WERI-Rb-1 (cell line): ENCODE data around the gene SNX24.

Experiments
- DNase-seq: peaks from one replicate; pipeline ENCODE4 v3.0.0-alpha.2; 2020
- H3K27ac ChIP-seq: fragments of 250-450 bp; sonication (Bioruptor Pico); 2 replicates; pipeline ENCODE4 v1.5.1; 2020; ENCODE audit warnings: mild to moderate bottlenecking, moderate library complexity
- H3K27me3 ChIP-seq: fragments of 250-450 bp; sonication (Bioruptor Pico); 2 replicates; pipeline ENCODE4 v1.5.1; 2021; ENCODE audit warnings: mild to moderate bottlenecking, low read depth, moderate library complexity; ENCODE audit not compliant: insufficient read depth, severe bottlenecking
- H3K36me3 ChIP-seq: fragments of 250-450 bp; sonication (Bioruptor Pico); 2 replicates; pipeline ENCODE4 v1.5.1; 2020; ENCODE audit warnings: mild to moderate bottlenecking, moderate library complexity
- H3K4me3 ChIP-seq: 2 replicates; pipeline ENCODE4 v1.5.1; 2011; ENCODE audit warnings: low read depth, mild to moderate bottlenecking, control low read depth, low read length
- H3K9me3 ChIP-seq: fragments of 250-450 bp; sonication (Bioruptor Pico); 2 replicates; pipeline ENCODE4 v1.5.1; 2021; ENCODE audit warnings: mild to moderate bottlenecking, moderate library complexity; ENCODE audit not compliant: severe bottlenecking
- TF ChIP-seq, protein P1 (sequence below): IDR thresholded peaks from 2 replicates; pipeline ENCODE4 v1.5.1; 2011; ENCODE audit warnings: low read depth, mild to moderate bottlenecking, control low read depth, inconsistent platforms, low read length

Gene SNX24

DNA sequence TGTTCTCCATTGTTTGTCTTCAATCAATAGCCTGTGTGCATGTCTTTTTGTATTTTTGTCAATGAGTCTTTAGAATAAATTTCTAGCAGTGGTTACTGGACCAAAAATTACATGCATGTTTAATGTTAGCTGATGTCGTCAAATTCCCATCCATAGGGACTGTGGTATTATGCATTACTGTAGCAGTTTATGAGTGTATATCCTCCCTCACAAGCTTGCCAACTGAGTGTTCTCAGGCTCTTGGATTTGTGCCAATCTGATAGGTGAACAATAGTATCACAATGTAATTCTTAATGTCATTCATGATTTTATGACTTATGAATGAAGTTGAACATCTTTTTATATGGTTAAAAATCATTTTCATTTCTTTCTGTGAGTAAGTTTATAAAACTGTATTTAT lies 13.0 kb downstream of the SNX24 start:
- DNase-seq: no peak
- no peaks in the 10 kb centered on the region for H3K9me3 ChIP-seq
- TF ChIP-seq, protein P1, sequence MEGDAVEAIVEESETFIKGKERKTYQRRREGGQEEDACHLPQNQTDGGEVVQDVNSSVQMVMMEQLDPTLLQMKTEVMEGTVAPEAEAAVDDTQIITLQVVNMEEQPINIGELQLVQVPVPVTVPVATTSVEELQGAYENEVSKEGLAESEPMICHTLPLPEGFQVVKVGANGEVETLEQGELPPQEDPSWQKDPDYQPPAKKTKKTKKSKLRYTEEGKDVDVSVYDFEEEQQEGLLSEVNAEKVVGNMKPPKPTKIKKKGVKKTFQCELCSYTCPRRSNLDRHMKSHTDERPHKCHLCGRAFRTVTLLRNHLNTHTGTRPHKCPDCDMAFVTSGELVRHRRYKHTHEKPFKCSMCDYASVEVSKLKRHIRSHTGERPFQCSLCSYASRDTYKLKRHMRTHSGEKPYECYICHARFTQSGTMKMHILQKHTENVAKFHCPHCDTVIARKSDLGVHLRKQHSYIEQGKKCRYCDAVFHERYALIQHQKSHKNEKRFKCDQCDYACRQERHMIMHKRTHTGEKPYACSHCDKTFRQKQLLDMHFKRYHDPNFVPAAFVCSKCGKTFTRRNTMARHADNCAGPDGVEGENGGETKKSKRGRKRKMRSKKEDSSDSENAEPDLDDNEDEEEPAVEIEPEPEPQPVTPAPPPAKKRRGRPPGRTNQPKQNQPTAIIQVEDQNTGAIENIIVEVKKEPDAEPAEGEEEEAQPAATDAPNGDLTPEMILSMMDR: no peak
- no peak overlapping the region for H3K27ac ChIP-seq
- H3K4me3 ChIP-seq: no peak overlapping the region
- no peaks in the 10 kb centered on the region for H3K27me3 ChIP-seq
- H3K36me3 ChIP-seq: no peaks in the 10 kb centered on the region

DNA sequence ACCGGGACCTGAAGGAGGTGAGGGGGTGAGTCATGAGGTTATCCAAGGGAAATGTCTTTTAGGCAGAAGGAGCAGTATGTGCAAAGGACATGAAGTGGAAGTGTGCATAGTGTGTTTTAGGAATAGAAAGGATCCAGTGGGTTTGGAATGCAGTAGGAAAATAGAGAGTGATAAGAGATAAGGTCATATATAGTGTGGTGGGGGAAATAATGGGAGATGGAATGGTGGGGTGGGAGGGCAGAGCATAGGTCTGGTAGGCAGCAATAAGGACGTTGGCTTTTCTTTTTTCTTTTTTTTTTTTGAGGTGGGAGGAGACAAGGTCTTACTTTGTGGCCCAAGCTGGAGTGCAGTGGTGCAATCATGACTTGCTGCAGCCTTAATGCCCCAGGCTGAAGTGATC lies 17.8 kb downstream of the SNX24 start:
- Histone ChIP-seq H3K36me3 (no peaks in the 10 kb centered on the region), H3K27me3 (no peaks in the 10 kb centered on the region), H3K9me3 (no peaks in the 10 kb centered on the region), H3K4me3 (no peak overlapping the region), H3K27ac (no peak overlapping the region)
- TF ChIP-seq, protein P1: no peak
- DNase-seq: no peak

DNA sequence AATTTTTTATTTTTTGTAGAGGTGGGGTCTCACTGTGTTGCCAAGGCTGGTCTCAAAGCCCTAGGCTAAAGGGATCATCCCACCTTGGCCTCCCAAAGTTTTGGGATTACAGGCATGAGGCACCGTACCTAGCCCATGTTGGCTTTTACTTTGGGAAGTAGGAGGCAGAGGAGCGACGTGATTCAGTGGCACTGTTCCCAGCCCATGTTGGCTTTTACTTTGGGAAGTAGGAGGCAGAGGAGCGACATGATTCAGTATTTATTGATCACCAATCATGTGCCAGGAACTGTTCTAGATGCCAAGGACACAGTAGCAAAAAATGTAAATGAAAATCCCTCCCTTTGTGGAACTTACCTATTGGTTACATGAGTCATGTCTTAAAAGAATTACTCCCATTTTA lies 18.3 kb downstream of the SNX24 start:
- Histone ChIP-seq H3K9me3 (no peaks in the 10 kb centered on the region), H3K36me3 (no peaks in the 10 kb centered on the region), H3K4me3 (no peak overlapping the region), H3K27ac (no peak overlapping the region), H3K27me3 (no peaks in the 10 kb centered on the region)
- no peak for DNase-seq
- TF ChIP-seq, protein P1: no peak

DNA sequence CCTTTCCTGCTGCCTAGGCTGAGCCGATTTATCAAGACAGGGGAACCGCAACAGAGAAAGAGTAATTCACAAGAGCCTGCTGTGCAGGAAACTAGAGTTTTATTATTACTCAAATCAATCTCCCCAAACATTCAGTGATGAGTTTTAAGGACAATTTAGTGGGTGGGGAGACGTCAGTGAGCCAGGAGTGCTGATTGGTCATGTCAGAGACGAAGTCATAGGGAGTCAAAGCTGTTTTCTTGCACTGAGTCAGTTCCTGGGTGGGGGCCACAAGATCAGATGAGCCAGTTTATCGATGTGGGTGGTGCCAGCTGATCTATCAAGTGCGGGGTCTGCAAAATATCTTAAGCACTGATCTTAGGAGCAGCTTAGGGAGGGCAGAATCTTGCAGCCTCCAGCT lies 19.0 kb downstream of the SNX24 start:
- H3K27me3 ChIP-seq: no peaks in the 10 kb centered on the region
- no peak overlapping the region for H3K27ac ChIP-seq
- no peak overlapping the region for H3K4me3 ChIP-seq
- DNase-seq: no peak
- no peaks in the 10 kb centered on the region for H3K36me3 ChIP-seq
- no peaks in the 10 kb centered on the region for H3K9me3 ChIP-seq
- TF ChIP-seq, protein P1: no peak

DNA sequence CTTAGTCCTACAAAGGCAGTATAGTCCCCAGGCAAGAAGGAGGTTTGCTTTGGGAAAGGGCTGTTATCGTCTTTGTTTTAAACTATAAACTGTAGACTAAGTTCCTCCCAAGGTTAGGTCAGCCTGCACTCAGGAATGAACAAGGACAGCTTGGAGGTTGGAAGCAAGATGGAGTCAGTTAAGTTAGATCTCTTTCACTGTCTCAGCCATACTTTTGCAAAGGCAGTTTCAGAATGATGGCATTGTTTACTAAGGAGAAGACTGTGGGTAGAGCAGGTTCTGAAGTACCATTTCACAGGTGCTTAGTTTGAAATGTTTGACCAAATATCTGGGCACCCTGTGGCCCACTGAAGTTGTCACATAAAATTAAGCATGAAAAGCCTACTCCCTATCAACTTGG lies 19.4 kb downstream of the SNX24 start:
- TF ChIP-seq, protein P1: no peak
- Histone ChIP-seq H3K36me3 (no peaks in the 10 kb centered on the region), H3K4me3 (no peak overlapping the region), H3K27ac (no peak overlapping the region), H3K9me3 (no peaks in the 10 kb centered on the region), H3K27me3 (no peaks in the 10 kb centered on the region)
- DNase-seq: no peak

DNA sequence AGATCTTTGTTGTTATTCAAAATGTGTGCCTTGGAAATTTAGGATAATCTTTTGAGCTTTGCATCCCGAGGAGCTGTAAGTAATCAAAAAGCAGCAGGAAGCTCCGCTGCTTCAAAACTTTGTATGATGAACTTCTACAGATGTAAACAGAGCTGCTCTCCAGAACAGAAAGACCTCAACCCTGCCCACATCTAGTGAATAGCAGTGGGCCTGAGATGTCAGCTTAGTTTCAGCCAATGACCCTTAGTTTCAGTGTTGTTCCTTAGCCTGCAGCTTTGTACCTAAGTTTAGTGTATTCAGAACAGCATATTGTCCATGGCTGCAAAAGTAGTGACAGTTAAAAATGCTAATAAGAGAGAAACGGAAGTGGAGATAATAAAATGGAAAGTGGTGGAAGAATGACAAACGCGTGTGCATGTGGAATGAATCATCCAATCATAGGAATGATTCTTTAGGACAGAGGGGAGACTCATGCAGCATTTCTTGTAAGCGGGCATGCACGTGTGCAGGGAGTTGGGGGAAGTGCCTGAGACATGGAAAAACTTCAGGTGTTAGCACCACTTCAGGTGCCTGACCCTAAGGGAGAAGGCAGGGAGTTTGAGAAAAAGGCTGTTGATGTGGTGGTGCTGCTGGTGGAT lies 24.9 kb downstream of the SNX24 start:
- no peak for DNase-seq
- H3K4me3 ChIP-seq: no peak overlapping the region
- H3K36me3 ChIP-seq: no peaks in the 10 kb centered on the region
- no peaks in the 10 kb centered on the region for H3K27me3 ChIP-seq
- H3K27ac ChIP-seq: no peak overlapping the region
- no peaks in the 10 kb centered on the region for H3K9me3 ChIP-seq
- TF ChIP-seq, protein P1: no peak
